ENCODE measurements around the gene FERMT3. TPM values are rescaled to one million over a fixed set of nuclear protein-coding genes. Genes with fewer than 3 reads are reported as not detected.
A peak's percentile ranks its signal among the peaks of the same experiment; 100 is the strongest.

The FERMT3 gene
- total and polyA plus RNA-seq, 2 donors (not counting 3 experiments of a cell fraction or from before 2014, with no cell fraction given): 64.4 to 100 TPM

GRCh38 chr11:64208796-64209562, 2.5 kb downstream of the FERMT3 start:
- Histone ChIP-seq H4K20me1 (replicated peaks; ENCODE audit: control insufficient read depth, extremely low read depth, insufficient read depth, low read length) (no peaks in the 10 kb centered on the region), H3K79me2 (ENCODE audit: control insufficient read depth, insufficient read depth, low read length) (peaks cover 12% of the 10 kb centered on the region), H3K4me2 (ENCODE audit: insufficient read depth, low read length) (no peak overlapping the region), H3K9me1 (replicated peaks; ENCODE audit: control insufficient read depth, extremely low read depth, insufficient read depth, low read length) (no peaks in the 10 kb centered on the region), H3K27ac (ENCODE audit: insufficient read depth, low read depth, low read length) (peak overlapping the region; percentile 91), H3K36me3 (ENCODE audit: control insufficient read depth in 2 of 2, extremely low read depth in 1 of 2, insufficient read depth in 2 of 2, low read length in 2 of 2) (peaks cover under 1 to 9% of the 10 kb centered on the region in 2 experiments), H3K27me3 (ENCODE audit: control insufficient read depth in 2 of 2, insufficient read depth in 2 of 2, low read length in 2 of 2) (no peaks in the 10 kb centered on the region), H3K4me3 (replicated peaks in 1 of 3; ENCODE audit: insufficient read depth in 1 of 3, low read depth in 1 of 3, low read length in 3 of 3) (no peak overlapping the region), H3K4me1 (ENCODE audit: control insufficient read depth, extremely low read depth, insufficient read depth, low read length) (peaks cover 34% of the 10 kb centered on the region), H3K9ac (replicated peaks; ENCODE audit: extremely low read depth, insufficient read depth, low read length) (no peak overlapping the region), H2AFZ (ENCODE audit: low read depth, low read length) (no peak overlapping the region), H3K9me3 (replicated peaks; ENCODE audit: control insufficient read depth, insufficient read depth, low read length) (no peaks in the 10 kb centered on the region)
- ChIA-PET POLR2A (no interaction called here), CTCF (interaction anchor here (4.9 to 11.5 kb wide), 2 partner anchors 7 to 94 kb away, joined by 40 to 413 read pairs; partner anchors contain the start of genes CATSPERZ and ESRRA)
- BruUV-seq (replicated peaks): no TSS peak
- dilution Hi-C loops (cut with MboI; ENCODE audit: extremely low pct_ligation_motif_present, low sequenced_read_pairs): no loop called here
- intact Hi-C loops (cut with micrococcal nuclease): no loop called here
- FAIRE-seq (no peak), DNase-seq (ENCODE audit: low read depth, low spot score) (no peak)
- TF ChIP-seq EZH2 (IDR thresholded peaks at IDR 0.05; ENCODE audit: borderline replicate concordance, low read depth, low read length, severe bottlenecking) (no peak), MYC (IDR thresholded peaks at IDR 0.05; ENCODE audit: low read depth, low read length) (no peak), JUN (IDR thresholded peaks at IDR 0.05; ENCODE audit: borderline replicate concordance, insufficient read depth, insufficient read length, low read depth) (no peak), CTCF (IDR thresholded peaks at IDR 0.05; ENCODE audit: extremely low read depth in 1 of 2, insufficient read depth in 1 of 2, low read depth in 1 of 2, low read length in 2 of 2) (no peak), FOS (IDR thresholded peaks at IDR 0.05; ENCODE audit: borderline replicate concordance, insufficient read depth, low read length) (no peak), POLR2AphosphoS5 (IDR thresholded peaks at IDR 0.05; ENCODE audit: insufficient read depth, low read depth, low read length) (no peak)

All from endothelial cell of umbilical vein (primary cell).